ENCODE measurements around the gene MMP7.

The MMP7 gene

DNA sequence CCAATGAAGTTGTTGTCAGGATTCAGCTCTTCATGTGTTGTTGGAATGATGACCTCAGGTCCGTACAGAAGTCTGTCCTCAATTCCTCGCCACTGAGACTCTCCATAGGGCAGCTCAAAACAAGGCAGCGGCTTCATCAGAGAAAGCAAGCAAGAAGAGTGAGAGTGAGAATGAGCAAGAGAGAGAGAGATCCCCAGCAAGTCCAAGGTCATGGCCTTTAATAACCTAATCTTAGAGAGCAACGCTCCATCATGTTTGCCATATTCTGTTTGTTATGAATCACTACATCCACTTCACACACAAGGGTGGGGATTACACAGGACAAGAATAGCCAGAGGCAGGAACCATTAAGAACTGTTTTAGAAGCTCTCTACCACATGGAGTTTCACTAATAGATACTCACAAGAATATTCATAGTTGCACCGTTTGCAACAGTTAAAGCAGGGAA is 23.3 kb upstream of the MMP7 start:
- TF ChIP-seq ZFX (IDR thresholded peaks at IDR 0.05) (no peak), CTCF (conservative IDR thresholded peaks at IDR 0.05) (no peak)
- no peak overlapping the region for H3K27ac ChIP-seq

GRCh38 chr11:102552447-102553194 is 22.1 kb upstream of the MMP7 start:
- TF ChIP-seq ZFX (IDR thresholded peaks at IDR 0.05) (no peak), CTCF (conservative IDR thresholded peaks at IDR 0.05) (no peak)
- no peak overlapping the region for H3K27ac ChIP-seq

DNA sequence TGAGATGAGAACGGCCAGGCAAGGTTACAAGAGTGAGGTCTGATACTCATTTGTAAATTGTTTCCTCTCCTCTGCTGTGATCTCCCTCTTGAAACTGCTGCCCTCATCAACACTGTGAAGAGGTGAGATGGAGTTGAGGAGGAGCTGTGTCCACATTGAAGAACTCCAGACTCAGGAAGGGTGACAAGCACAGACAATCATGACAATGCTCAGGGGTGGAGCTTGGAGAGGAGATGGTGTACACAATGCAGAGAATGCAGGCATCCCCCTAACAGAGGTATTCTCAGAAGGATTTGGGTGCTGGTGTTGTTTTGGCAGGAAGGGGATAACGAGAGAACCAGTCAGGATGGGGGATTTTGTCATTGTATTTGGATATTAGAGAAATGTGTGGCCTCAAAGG is 21.5 kb upstream of the MMP7 start:
- no peak for TF ChIP-seq ZFX (IDR thresholded peaks at IDR 0.05)
- TF ChIP-seq CTCF (conservative IDR thresholded peaks at IDR 0.05) = no peak
- no peak overlapping the region for H3K27ac ChIP-seq

GRCh38 chr11:102551169-102551781 is 20.7 kb upstream of the MMP7 start:
- TF ChIP-seq CTCF (conservative IDR thresholded peaks at IDR 0.05) (no peak), ZFX (IDR thresholded peaks at IDR 0.05) (no peak)
- no peak overlapping the region for H3K27ac ChIP-seq

DNA sequence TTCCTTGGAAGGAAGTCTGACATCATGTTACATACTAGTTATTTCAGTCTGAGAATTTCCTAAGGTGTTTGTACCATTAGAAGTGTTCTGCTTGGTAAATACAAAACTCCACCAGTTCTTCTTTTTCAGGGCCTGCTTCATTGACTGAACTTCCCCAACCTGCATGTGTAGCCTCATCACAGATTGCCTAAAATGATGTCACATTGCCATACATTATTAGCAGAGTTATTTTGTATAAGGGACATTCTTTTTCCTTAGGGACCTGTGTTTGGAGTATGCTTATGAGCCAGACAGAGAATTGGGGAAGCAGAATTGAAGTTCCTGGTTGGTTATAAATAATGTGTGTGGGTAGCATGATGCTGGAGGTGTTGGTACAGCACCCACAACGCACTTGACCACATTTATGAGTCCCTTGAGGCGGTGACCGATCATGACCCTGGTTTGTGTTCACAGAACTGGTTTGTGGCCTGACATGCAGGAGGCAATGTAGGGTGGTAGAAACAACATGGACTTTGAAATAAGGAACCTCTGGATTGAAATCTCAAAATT is 16.4 kb upstream of the MMP7 start:
- TF ChIP-seq ZFX (IDR thresholded peaks at IDR 0.05) = no peak
- TF ChIP-seq CTCF (conservative IDR thresholded peaks at IDR 0.05) = no peak
- no peak overlapping the region for H3K27ac ChIP-seq

GRCh38 chr11:102546427-102546826 is 15.9 kb upstream of the MMP7 start:
- TF ChIP-seq ZFX (IDR thresholded peaks at IDR 0.05) (no peak), CTCF (conservative IDR thresholded peaks at IDR 0.05) (no peak)
- no peak overlapping the region for H3K27ac ChIP-seq

GRCh38 chr11:102545701-102546100 is 15.2 kb upstream of the MMP7 start:
- peak overlapping the region; percentile 34 for H3K27ac ChIP-seq
- TF ChIP-seq ZFX (IDR thresholded peaks at IDR 0.05) = no peak
- no peak for TF ChIP-seq CTCF (conservative IDR thresholded peaks at IDR 0.05)

All from C4-2B (cell line).